Endothelial cell (in vitro differentiated cells): ENCODE results near the gene CDR2L. TPM values are rescaled to one million over a fixed set of nuclear protein-coding genes. Genes with fewer than 3 reads are reported as not detected.

ENCODE experiments used
- DNase-seq: peaks from one replicate; pipeline ENCODE4 v3.0.0; 2021; ENCODE audit warnings: low spot score
- H3K27ac Mint-ChIP-seq: one replicate; pipeline ENCODE4 v1.8.0; 2021; ENCODE audit warnings: mixed read lengths, inconsistent platforms; ENCODE audit not compliant: unreplicated experiment
- H3K27me3 Mint-ChIP-seq: one replicate; pipeline ENCODE4 v1.8.0; 2021; ENCODE audit warnings: mild to moderate bottlenecking, moderate library complexity, mixed read lengths, inconsistent platforms; ENCODE audit not compliant: unreplicated experiment
- H3K36me3 Mint-ChIP-seq: one replicate; pipeline ENCODE4 v1.8.0; 2021; ENCODE audit warnings: mild to moderate bottlenecking, low read depth, mixed read lengths, inconsistent platforms; ENCODE audit not compliant: unreplicated experiment
- H3K4me1 Mint-ChIP-seq: one replicate; pipeline ENCODE4 v1.8.0; 2021; ENCODE audit warnings: mild to moderate bottlenecking, mixed read lengths, inconsistent platforms; ENCODE audit not compliant: unreplicated experiment
- H3K4me3 Mint-ChIP-seq: one replicate; pipeline ENCODE4 v1.8.0; 2021; ENCODE audit warnings: mild to moderate bottlenecking, mixed read lengths, inconsistent platforms; ENCODE audit not compliant: unreplicated experiment
- H3K9me3 Mint-ChIP-seq: one replicate; pipeline ENCODE4 v1.8.0; 2021; ENCODE audit warnings: mixed read lengths, inconsistent platforms; ENCODE audit not compliant: unreplicated experiment
- total RNA-seq: library from RNA; stranded (reverse); fragmentation: NEBNext Ultra II Directional; extraction: Animal tissue kit (Norgen Biotek cat#: 25700); gene quantifications from one replicate; pipeline ENCODE4 v1.2.1, GENCODE V29; 2021; ENCODE audit not compliant: unreplicated experiment
- TF ChIP-seq, protein P1 (sequence below): fragments of 200-600 bp; sonication (generic); IDR thresholded peaks from one replicate; pipeline ENCODE4 v1.5.0; 2021; ENCODE audit warnings: antibody characterized with exemption; ENCODE audit not compliant: unreplicated experiment

Gene CDR2L
- total RNA-seq, 1 donor from 2014 or later, result 33.2 TPM

DNA sequence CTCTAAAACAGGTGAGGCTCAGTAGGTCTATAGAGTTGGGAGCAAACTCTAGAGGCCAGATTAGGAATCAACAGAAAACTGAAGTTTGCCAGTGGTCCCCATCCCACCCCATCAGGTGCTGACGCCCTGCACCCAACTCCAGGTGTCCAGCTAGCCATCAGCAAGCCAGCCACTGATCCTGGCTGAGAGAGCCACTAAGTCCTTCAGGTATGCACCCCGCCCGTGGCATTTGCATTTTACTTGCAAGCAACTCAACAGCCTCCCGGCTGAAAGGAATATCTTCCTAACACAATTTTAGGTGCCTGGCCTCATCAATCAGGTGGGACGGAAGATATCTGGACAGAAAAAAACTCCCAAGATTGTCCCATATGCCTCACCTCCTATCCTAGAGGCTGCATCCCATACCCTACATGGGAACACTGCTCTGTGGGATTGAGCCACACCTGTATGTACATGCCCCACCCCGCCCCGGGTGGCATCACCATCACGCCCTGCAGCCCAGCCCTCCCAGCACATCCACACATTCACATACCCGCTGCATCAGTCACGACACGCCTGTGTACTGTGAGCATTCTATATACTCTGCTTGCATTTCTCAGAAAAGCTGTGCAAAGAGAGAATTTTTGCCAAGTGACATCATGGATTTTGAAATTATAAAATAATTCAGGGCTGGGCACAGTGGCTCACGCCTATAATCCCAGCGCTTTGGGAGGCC is 43.5 kb upstream of the CDR2L start:
- Mint-ChIP-seq H3K9me3 (no peaks in the 10 kb centered on the region), H3K27me3 (peaks cover 22% of the 10 kb centered on the region), H3K27ac (no peak overlapping the region), H3K4me3 (no peak overlapping the region), H3K36me3 (no peaks in the 10 kb centered on the region), H3K4me1 (peaks cover 11% of the 10 kb centered on the region)
- no peak for DNase-seq
- TF ChIP-seq, protein P1, sequence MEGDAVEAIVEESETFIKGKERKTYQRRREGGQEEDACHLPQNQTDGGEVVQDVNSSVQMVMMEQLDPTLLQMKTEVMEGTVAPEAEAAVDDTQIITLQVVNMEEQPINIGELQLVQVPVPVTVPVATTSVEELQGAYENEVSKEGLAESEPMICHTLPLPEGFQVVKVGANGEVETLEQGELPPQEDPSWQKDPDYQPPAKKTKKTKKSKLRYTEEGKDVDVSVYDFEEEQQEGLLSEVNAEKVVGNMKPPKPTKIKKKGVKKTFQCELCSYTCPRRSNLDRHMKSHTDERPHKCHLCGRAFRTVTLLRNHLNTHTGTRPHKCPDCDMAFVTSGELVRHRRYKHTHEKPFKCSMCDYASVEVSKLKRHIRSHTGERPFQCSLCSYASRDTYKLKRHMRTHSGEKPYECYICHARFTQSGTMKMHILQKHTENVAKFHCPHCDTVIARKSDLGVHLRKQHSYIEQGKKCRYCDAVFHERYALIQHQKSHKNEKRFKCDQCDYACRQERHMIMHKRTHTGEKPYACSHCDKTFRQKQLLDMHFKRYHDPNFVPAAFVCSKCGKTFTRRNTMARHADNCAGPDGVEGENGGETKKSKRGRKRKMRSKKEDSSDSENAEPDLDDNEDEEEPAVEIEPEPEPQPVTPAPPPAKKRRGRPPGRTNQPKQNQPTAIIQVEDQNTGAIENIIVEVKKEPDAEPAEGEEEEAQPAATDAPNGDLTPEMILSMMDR, result no peak

DNA sequence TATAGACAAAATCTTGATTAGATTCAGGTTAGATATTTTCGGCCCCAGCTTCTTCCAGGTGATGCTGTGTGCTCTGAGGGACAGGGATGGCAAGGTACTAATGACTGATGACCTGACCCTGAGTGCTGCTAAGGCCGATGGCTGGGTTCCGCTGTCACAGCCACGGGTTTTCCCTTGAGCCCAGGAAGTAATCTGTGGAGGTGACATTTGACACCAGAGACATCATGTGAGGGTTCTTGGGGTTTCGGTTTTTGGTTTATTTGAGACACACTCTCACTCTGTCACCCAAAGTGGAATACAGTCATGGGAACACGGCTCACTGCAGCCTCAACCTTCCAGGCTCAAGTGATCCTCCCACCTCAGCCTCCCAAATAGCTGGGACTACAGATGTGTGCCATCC is 41.9 kb upstream of the CDR2L start:
- DNase-seq, result no peak
- Mint-ChIP-seq H3K4me1 (peaks cover 4% of the 10 kb centered on the region), H3K27me3 (peaks cover 23% of the 10 kb centered on the region), H3K27ac (no peak overlapping the region), H3K36me3 (no peaks in the 10 kb centered on the region), H3K4me3 (no peak overlapping the region), H3K9me3 (no peaks in the 10 kb centered on the region)
- TF ChIP-seq, protein P1, result no peak

DNA sequence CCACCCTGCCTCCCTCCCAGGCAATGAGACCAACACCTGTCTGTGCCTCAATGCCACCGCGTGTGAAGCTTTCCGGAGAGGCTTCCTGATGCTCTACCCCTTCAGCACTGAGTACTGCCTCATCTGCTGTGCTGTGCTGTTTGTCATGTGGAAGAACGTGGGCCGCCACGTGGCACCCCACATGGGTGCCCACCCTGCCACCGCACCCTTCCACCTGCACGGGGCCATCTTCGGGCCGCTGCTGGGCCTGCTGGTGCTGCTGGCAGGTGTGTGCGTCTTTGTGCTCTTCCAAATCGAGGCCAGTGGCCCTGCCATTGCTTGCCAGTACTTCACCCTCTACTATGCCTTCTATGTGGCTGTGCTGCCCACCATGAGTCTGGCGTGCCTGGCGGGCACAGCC is 40.8 kb upstream of the CDR2L start:
- H3K36me3 Mint-ChIP-seq, result no peaks in the 10 kb centered on the region
- no peak for DNase-seq

DNA sequence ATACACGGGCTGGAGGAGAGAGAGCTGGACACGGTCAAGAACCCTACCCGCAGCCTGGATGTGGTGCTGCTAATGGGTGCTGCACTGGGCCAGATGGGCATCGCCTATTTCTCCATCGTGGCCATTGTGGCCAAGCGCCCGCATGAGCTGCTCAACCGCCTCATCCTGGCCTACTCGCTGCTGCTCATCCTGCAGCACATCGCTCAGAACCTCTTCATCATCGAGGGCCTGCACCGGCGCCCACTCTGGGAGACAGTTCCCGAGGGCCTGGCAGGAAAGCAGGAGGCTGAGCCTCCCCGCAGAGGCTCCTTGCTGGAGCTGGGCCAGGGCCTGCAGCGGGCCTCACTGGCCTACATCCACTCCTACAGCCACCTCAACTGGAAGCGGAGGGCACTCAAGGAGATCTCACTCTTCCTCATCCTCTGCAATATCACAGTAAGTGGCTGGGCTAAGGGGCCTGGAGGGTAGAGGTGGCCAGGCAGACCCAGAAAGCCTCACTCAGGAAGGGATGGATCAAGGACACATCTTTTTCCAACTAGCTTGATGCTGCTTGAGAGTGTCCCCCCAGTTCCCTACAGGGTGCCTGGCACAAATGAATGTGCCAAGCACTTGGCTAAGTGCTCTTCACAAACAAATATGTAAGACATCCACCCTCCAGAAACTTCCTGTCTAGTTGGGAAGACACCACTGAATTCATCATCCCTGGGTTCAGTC is 40.2 kb upstream of the CDR2L start:
- no peak overlapping the region for H3K4me3 Mint-ChIP-seq
- peaks cover 23% of the 10 kb centered on the region for H3K27me3 Mint-ChIP-seq
- H3K27ac Mint-ChIP-seq, result no peak overlapping the region
- TF ChIP-seq, protein P1, result no peak
- DNase-seq, result no peak
- H3K9me3 Mint-ChIP-seq, result no peaks in the 10 kb centered on the region
- peaks cover 4% of the 10 kb centered on the region for H3K4me1 Mint-ChIP-seq
- no peaks in the 10 kb centered on the region for H3K36me3 Mint-ChIP-seq

More for the DNA sequence above, 40.8 kb upstream of the CDR2L start:
- H3K27me3 Mint-ChIP-seq, result peaks cover 23% of the 10 kb centered on the region
- no peak overlapping the region for H3K27ac Mint-ChIP-seq
- TF ChIP-seq, protein P1, result no peak
- no peak overlapping the region for H3K4me3 Mint-ChIP-seq
- peaks cover 4% of the 10 kb centered on the region for H3K4me1 Mint-ChIP-seq
- H3K9me3 Mint-ChIP-seq, result no peaks in the 10 kb centered on the region
